ENCODE measurements around the gene BAIAP2.
"Not testable (repeated sequence)": the region's sequence is repeated elsewhere in the genome, so short reads cannot be mapped to it uniquely, and the experiment has no call there.

Gene BAIAP2

DNA sequence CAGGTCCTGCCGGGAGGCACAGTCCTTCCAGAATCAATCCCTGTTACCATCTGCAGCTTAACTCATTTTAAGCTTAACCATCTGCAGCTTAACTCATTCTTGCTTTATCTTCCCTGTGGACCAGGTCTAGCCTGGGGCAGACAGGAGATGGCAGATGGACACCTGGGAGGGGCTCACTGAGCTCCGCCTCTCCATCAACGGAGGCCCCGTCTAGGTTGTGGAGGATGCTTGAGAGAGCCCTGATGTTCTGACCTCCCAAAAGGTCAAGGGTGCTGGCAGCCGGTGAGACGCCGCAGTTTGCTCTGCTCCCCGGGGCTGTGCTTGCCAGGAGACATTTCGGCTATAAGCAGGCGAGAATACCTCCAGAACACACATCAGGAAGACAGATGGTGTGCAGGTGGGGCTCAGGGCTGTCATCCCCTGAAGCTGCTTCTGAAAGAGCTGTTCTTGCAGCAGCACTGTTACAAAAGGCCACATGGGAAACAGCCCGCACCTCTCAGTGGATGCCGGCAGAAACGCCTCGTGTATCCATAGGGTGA is 41.3 kb downstream of the BAIAP2 start:
- TF ChIP-seq POLR2A (IDR thresholded peaks at IDR 0.05; ENCODE audit: low read depth, low read length) = no peak
- DNase-seq (ENCODE audit: insufficient read length, low spot score) (no peak), FAIRE-seq (no peak)

GRCh38 chr17:81078026-81078913 is 43.3 kb downstream of the BAIAP2 start:
- DNase-seq (ENCODE audit: insufficient read length, low spot score); FAIRE-seq: not testable (repeated sequence)

DNA sequence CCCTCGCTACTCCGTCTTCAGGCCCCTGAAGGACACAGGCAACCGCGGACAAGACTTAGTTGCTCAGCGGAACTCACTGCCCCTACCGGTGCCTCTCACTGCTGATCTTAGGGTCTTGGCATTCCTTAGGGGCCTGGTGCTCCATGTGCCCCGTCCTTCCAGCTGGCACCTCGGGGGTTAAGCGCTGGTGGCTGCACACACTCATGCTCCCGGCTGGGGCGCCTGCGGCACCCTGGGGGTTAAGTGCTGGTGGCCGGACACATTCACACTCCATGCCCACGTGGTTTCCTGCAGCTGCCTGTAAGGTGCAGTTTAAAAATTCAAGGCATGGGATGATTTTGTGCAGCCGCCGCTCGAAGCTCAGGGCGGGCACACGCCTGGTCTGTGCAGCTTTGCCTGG is 45.1 kb downstream of the BAIAP2 start:
- FAIRE-seq = no peak
- DNase-seq (ENCODE audit: insufficient read length, low spot score) = peak; percentile 63
- no peak for TF ChIP-seq POLR2A (IDR thresholded peaks at IDR 0.05; ENCODE audit: low read depth, low read length)

- DNase-seq (ENCODE audit: insufficient read length, low spot score) (no peak), FAIRE-seq (no peak)
- TF ChIP-seq POLR2A (IDR thresholded peaks at IDR 0.05; ENCODE audit: low read depth, low read length) = no peak
Measured at GRCh38 chr17:81081222-81082176, 46.5 kb downstream of the BAIAP2 start.

GRCh38 chr17:81082177-81083073 is 47.5 kb downstream of the BAIAP2 start:
- no peak for DNase-seq (ENCODE audit: insufficient read length, low spot score)
- TF ChIP-seq POLR2A (IDR thresholded peaks at IDR 0.05; ENCODE audit: low read depth, low read length) = no peak
- no peak for FAIRE-seq

- FAIRE-seq = no peak
- no peak for TF ChIP-seq POLR2A (IDR thresholded peaks at IDR 0.05; ENCODE audit: low read depth, low read length)
- no peak for DNase-seq (ENCODE audit: insufficient read length, low spot score)
Measured at GRCh38 chr17:81083125-81083765, 48.3 kb downstream of the BAIAP2 start.

DNA sequence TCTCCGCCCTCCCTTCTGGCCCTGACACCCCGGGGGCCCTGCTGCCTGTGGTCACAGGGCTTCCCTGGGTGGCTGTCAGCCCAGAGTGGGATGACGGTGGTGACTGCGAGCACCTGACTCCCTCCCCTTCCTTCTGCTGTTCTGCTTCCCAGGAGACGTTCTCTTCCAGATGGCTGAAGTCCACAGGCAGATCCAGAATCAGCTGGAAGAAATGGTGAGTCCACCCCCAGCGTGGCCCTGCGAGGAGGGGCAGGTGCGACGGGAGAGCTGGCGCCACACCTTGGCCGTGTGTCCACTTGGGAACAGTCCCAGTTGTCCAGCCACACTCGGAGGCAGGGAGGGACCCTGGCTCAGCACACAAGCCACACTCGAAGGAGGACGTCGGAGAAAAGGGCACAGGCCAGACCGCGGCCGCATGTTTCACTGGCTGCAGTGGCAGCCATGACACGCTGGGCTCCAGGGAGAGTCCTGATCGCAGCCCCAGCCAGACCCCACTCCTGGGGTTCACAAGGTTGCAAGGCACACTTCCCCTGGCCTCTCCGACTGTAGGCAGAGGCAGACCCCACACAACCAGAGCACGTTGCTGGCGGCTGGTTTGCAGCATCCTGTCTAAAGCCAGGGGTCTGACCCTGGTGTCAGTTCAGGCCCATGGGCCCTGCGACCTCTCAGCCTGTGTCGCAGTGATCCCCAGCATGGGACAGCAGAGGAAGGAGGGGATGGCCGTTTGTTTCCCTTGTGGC is 49.9 kb downstream of the BAIAP2 start:
- DNase-seq (ENCODE audit: insufficient read length, low spot score) (no peak), FAIRE-seq (no peak)
- no peak for TF ChIP-seq POLR2A (IDR thresholded peaks at IDR 0.05; ENCODE audit: low read depth, low read length)

- no peak for FAIRE-seq
Measured at GRCh38 chr17:81085420-81085911, 50.5 kb downstream of the BAIAP2 start.

DNA sequence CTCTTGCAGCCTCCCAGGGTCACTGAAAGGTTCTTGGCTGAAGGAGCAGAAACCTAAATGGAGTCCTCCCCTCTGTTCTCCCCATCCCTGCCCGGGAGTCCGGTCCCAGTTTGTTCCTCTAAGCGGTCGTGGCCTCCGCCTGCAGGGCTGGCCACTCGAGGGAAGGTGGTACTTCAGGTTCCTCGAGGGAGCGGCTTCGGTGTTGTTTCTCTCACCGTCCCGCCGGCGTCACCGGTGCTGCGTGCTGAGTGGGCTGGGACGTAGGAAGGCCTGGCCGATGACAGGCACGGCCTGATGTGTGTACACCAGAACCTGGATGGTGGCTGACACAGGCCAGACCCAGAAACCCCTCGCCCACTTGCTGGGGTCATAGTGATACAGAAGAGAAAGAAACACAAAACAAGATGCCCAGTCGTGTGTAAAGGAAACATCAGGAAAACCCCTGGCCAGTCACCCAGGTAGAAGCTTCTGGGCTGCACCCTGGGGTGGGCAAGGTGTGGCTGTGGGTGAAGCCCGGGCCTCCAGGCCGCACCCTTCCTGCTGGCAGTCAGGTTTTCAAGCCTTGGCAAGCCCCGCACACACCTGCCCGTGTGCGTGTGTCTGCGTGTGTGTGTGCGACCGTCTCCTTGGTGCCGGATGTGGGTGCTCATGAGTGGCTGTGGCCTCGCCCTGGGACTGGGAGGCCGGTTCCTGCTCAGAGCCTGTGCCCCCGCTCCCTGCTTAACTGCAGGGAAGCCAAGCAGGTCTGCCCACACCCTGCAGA is 52.0 kb downstream of the BAIAP2 start:
- DNase-seq (ENCODE audit: insufficient read length, low spot score) = no peak
- TF ChIP-seq POLR2A (IDR thresholded peaks at IDR 0.05; ENCODE audit: low read depth, low read length) = no peak
- FAIRE-seq = no peak

More at GRCh38 chr17:81085420-81085911, 50.5 kb downstream of the BAIAP2 start:
- no peak for TF ChIP-seq POLR2A (IDR thresholded peaks at IDR 0.05; ENCODE audit: low read depth, low read length)
- no peak for DNase-seq (ENCODE audit: insufficient read length, low spot score)

DNA sequence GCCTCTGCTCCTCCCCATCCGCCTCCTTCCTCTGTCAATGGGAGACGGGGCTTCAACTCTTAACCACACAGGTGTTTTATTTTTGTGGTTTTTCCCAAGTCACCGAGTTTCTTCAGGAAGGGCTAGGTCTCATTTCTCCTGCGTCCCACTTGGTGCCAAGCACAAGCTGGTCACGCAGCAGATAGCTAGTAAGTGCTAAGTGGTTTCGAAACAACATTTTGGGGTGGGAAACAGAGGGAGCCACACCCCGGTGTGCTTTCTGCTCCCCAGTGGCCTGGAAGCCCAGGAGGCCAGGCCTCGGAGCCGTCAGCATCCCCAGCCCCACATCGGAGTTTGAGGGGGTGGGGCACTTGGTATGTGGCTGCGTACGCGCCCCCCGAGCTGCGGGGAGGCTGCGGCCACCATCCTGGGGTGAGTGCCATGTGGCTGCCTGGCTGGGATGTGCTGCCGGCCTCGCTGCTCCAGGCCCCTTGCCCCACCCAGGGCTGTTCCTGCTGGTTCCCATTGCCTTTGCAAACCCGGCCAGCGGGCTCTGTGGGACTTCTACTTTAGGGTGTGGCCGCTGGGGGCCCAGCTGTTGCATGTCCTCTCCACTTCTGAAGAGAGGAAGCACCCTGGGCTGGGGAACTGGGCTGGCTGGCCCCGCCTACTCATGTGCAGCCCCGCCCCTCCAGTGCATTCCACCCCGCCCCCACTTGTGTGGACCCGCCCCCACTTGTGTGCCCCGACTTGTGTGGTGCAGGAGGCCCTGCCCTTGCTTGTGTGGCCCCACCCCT is 55.6 kb downstream of the BAIAP2 start:
- no peak for TF ChIP-seq POLR2A (IDR thresholded peaks at IDR 0.05; ENCODE audit: low read depth, low read length)
- FAIRE-seq (no peak), DNase-seq (ENCODE audit: insufficient read length, low spot score) (peak; percentile 68)

DNA sequence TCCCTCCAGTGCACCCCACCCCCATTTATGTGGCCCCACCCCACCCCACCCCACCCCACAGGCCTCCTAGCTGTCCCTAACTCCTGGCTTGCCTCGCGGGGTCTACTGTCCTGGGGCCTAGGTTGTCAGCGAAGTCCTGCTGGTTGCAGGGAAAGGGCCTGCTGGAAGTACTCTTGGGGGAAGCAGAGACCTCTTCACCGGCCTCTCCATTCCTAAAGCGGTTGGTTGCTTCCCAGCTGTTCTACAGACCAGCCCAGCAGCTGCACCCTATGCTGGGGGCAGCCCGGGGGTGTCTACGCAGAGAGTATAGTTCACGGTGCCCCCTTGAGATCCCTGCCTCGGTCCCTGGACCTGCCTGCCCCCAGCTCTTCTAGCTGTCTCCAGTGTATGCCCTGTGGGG is 56.2 kb downstream of the BAIAP2 start:
- TF ChIP-seq POLR2A (IDR thresholded peaks at IDR 0.05; ENCODE audit: low read depth, low read length) = no peak
- DNase-seq (ENCODE audit: insufficient read length, low spot score) = no peak
- no peak for FAIRE-seq
